ENCODE measurements around the gene ASXL3. TPM values are rescaled to one million over a fixed set of nuclear protein-coding genes. Genes with fewer than 3 reads are reported as not detected.
A peak's percentile ranks its signal among the peaks of the same experiment; 100 is the strongest.

ASXL3 gene
- total RNA-seq, 1 experiment from 2014 or later = not detected

DNA sequence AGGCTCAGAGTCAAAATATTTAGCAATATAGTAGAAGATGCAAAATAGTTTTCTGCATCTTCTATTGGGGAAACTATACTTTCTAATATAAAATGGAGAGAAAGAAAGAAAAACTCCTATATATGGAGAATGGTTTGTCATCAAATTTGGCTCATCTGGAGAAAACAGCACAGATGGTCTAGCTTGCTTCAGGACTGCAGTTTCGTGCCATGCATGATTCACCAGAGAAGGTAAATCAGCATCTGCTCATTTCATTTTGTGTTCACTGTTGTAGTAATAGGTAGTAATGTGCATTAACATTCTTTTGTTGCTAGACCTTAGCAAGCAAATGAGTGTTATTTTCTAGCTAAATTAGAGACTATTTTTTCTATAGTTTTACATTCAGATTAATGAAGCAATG is 179.0 kb downstream of the ASXL3 start:
- BruUV-seq (replicated peaks) = no TSS peak
- CTCF ChIA-PET = interaction anchor here (0.7 kb wide), 1 partner anchor 446 kb away, joined by 8 read pairs; no protein-coding TSS in a partner anchor
- H3K27me3 ChIP-seq (ENCODE audit: insufficient read depth, low read depth) = no peaks in the 10 kb centered on the region
- intact Hi-C loops (cut with micrococcal nuclease; ENCODE audit: unreplicated experiment) = no loop called here
- no peaks in the 10 kb centered on the region for H3F3A ChIP-seq (ENCODE audit: insufficient read depth, low read depth)
- POLR2A ChIA-PET (ENCODE audit: unreplicated experiment) = no interaction called here
- no peaks in the 10 kb centered on the region for H3K79me2 ChIP-seq (ENCODE audit: low read depth)
- H3K27ac ChIP-seq = no peak overlapping the region
- no peak for TF ChIP-seq EZH2 (IDR thresholded peaks at IDR 0.05; ENCODE audit: low read depth)
- TF ChIP-seq, protein P1, sequence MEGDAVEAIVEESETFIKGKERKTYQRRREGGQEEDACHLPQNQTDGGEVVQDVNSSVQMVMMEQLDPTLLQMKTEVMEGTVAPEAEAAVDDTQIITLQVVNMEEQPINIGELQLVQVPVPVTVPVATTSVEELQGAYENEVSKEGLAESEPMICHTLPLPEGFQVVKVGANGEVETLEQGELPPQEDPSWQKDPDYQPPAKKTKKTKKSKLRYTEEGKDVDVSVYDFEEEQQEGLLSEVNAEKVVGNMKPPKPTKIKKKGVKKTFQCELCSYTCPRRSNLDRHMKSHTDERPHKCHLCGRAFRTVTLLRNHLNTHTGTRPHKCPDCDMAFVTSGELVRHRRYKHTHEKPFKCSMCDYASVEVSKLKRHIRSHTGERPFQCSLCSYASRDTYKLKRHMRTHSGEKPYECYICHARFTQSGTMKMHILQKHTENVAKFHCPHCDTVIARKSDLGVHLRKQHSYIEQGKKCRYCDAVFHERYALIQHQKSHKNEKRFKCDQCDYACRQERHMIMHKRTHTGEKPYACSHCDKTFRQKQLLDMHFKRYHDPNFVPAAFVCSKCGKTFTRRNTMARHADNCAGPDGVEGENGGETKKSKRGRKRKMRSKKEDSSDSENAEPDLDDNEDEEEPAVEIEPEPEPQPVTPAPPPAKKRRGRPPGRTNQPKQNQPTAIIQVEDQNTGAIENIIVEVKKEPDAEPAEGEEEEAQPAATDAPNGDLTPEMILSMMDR (conservative IDR thresholded peaks at IDR 0.05) = no peak
- H3K9me3 ChIP-seq (ENCODE audit: insufficient read depth, low read depth) = no peaks in the 10 kb centered on the region
- H3K4me3 ChIP-seq = no peak overlapping the region
- no peak overlapping the region for H2AFZ ChIP-seq
- no peaks in the 10 kb centered on the region for H4K20me1 ChIP-seq (ENCODE audit: insufficient read depth)
- no peak for DNase-seq
- no peaks in the 10 kb centered on the region for H3K4me1 ChIP-seq (replicated peaks; ENCODE audit: insufficient read depth)
- H3K36me3 ChIP-seq (ENCODE audit: low read depth) = no peaks in the 10 kb centered on the region
- no peak overlapping the region for H3K4me2 ChIP-seq
- no peaks in the 10 kb centered on the region for H3K9me2 ChIP-seq (ENCODE audit: insufficient read depth)

DNA sequence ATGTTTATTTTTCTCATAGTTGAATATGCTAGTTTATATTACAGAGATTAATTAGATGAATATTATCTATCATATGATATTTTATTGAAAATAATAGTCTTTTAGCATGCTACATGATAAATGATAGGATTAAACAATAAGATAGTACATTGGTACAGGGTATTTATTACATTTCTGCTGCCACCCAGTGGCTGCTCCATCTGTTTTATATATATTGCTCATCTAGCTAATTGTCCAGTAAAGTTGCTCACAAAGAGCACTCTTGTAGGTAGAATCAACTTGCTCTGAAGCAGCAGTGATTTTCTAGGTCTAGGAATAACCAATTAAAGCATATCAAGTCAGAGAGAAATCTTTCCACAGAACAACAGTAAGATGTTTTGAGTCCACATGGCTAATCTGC is 183.3 kb downstream of the ASXL3 start:
- no TSS peak for BruUV-seq (replicated peaks)
- Histone ChIP-seq H2AFZ (no peak overlapping the region), H3F3A (ENCODE audit: insufficient read depth, low read depth) (no peaks in the 10 kb centered on the region), H3K9me2 (ENCODE audit: insufficient read depth) (no peaks in the 10 kb centered on the region), H3K4me1 (replicated peaks; ENCODE audit: insufficient read depth) (no peaks in the 10 kb centered on the region), H3K27ac (no peak overlapping the region), H3K4me3 (no peak overlapping the region), H3K4me2 (no peak overlapping the region), H3K27me3 (ENCODE audit: insufficient read depth, low read depth) (no peaks in the 10 kb centered on the region), H3K9me3 (ENCODE audit: insufficient read depth, low read depth) (no peaks in the 10 kb centered on the region), H3K36me3 (ENCODE audit: low read depth) (no peaks in the 10 kb centered on the region), H3K79me2 (ENCODE audit: low read depth) (no peaks in the 10 kb centered on the region), H4K20me1 (ENCODE audit: insufficient read depth) (no peaks in the 10 kb centered on the region)
- intact Hi-C loops (cut with micrococcal nuclease; ENCODE audit: unreplicated experiment) = no loop called here
- POLR2A ChIA-PET (ENCODE audit: unreplicated experiment) = no interaction called here
- CTCF ChIA-PET = interaction anchor here (0.8 kb wide), 1 partner anchor 529 kb away, joined by 6 read pairs; no protein-coding TSS in a partner anchor
- DNase-seq = no peak
- TF ChIP-seq, protein P1 (conservative IDR thresholded peaks at IDR 0.05) = peak; percentile 29; the same call in 1 of the 2 replicates
- TF ChIP-seq EZH2 (IDR thresholded peaks at IDR 0.05; ENCODE audit: low read depth) = no peak

DNA sequence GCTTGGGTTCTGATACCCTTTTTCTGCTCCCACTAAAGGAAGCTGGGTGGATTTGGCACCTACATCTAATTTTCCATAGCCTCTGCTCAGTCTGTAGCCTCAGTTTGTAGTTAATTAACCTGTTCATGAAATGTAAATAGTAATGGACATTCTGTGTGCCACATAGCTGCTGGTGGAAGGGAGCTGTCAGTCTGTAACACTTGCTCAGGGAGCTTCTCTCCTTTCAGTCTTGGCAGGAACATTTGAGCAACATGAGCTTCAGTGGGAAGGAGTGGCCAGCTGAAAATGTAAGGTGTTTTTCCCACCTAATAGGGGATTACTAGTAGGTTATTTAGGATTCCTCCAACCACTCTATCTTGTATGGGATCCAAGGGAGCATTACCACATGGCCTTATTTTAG is 203.4 kb downstream of the ASXL3 start:
- ChIA-PET POLR2A (ENCODE audit: unreplicated experiment) (no interaction called here), CTCF (no interaction called here)
- Histone ChIP-seq H3K79me2 (ENCODE audit: low read depth) (no peaks in the 10 kb centered on the region), H3K4me3 (no peak overlapping the region), H2AFZ (no peak overlapping the region), H3K36me3 (ENCODE audit: low read depth) (no peaks in the 10 kb centered on the region), H3K9me3 (ENCODE audit: insufficient read depth, low read depth) (no peaks in the 10 kb centered on the region), H3K27ac (no peak overlapping the region), H3K9me2 (ENCODE audit: insufficient read depth) (no peaks in the 10 kb centered on the region), H3K4me1 (replicated peaks; ENCODE audit: insufficient read depth) (no peaks in the 10 kb centered on the region), H3K27me3 (ENCODE audit: insufficient read depth, low read depth) (no peaks in the 10 kb centered on the region), H3F3A (ENCODE audit: insufficient read depth, low read depth) (no peaks in the 10 kb centered on the region), H3K4me2 (no peak overlapping the region), H4K20me1 (ENCODE audit: insufficient read depth) (no peaks in the 10 kb centered on the region)
- TF ChIP-seq, protein P1 (conservative IDR thresholded peaks at IDR 0.05) = no peak
- no peak for TF ChIP-seq EZH2 (IDR thresholded peaks at IDR 0.05; ENCODE audit: low read depth)
- no peak for DNase-seq
- intact Hi-C loops (cut with micrococcal nuclease; ENCODE audit: unreplicated experiment) = no loop called here
- BruUV-seq (replicated peaks) = no TSS peak

Other genes starting within 250 kb of the ASXL3 start
- gene CCDC178, start 137.5 kb upstream of the ASXL3 start, total RNA-seq (2021) = not detected in 2 replicates